ENCODE measurements around the gene CABCOCO1.

DNA sequence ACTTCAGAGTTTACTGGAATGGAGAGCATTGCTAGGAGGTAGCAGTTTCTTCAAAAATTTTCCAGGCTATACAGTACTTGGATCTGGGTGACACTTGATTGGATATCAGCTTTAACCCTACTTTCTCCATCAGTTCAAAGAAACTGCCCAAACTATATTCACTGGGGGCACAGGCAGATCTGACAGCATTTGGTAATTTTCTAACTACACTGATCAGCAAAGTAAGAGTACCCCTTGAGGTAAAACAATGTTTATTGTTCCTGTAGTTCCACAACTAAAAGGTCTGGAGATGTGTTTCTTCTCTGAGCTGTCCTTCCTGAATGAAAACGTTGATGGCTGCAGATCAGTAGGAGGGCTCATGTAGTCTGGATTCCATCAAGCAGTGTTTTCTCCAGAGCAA, 104.2 kb downstream of the CABCOCO1 start:
- TF ChIP-seq, protein P1, sequence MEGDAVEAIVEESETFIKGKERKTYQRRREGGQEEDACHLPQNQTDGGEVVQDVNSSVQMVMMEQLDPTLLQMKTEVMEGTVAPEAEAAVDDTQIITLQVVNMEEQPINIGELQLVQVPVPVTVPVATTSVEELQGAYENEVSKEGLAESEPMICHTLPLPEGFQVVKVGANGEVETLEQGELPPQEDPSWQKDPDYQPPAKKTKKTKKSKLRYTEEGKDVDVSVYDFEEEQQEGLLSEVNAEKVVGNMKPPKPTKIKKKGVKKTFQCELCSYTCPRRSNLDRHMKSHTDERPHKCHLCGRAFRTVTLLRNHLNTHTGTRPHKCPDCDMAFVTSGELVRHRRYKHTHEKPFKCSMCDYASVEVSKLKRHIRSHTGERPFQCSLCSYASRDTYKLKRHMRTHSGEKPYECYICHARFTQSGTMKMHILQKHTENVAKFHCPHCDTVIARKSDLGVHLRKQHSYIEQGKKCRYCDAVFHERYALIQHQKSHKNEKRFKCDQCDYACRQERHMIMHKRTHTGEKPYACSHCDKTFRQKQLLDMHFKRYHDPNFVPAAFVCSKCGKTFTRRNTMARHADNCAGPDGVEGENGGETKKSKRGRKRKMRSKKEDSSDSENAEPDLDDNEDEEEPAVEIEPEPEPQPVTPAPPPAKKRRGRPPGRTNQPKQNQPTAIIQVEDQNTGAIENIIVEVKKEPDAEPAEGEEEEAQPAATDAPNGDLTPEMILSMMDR (IDR thresholded peaks at IDR 0.05) = no peak
- TF ChIP-seq POLR2A (IDR thresholded peaks at IDR 0.05) = no peak

Measured in thyroid gland (tissue), 4 donors.